Endothelial cell of umbilical vein (primary cell): Measurements from ENCODE around the gene RPS19BP1.

Experiments
- GATA2 ChIP-seq: IDR thresholded peaks from 2 replicates; pipeline ENCODE4 v1.7.0; 2011; ENCODE audit warnings: low read depth, mild to moderate bottlenecking, moderate library complexity, mixed read lengths, low read length; ENCODE audit not compliant: insufficient read length, insufficient read depth
- POLR2A ChIP-seq: IDR thresholded peaks from 2 replicates; pipeline ENCODE4 v1.6.1; 2012; ENCODE audit warnings: low read depth, mild to moderate bottlenecking, control low read depth, low read length
- POLR2AphosphoS5 ChIP-seq: IDR thresholded peaks from 2 replicates; pipeline ENCODE4 v1.6.1; 2012; ENCODE audit warnings: low read depth, mild to moderate bottlenecking, control low read depth, low read length, moderate library complexity; ENCODE audit not compliant: insufficient read depth
- TF ChIP-seq, protein P1 (sequence below), 2 donors: IDR thresholded peaks; 1 replicate in 1 of 2; 2 replicates in 1 of 2; pipeline ENCODE4 v1.5.1; 2011; ENCODE audit warnings: low read length in 2 of 2, mild to moderate bottlenecking in 2 of 2, moderate library complexity in 2 of 2, control low read depth in 1 of 2, inconsistent platforms in 1 of 2, low read depth in 1 of 2; ENCODE audit not compliant: insufficient read depth in 1 of 2; ENCODE audit errors: extremely low read depth in 1 of 2

DNA sequence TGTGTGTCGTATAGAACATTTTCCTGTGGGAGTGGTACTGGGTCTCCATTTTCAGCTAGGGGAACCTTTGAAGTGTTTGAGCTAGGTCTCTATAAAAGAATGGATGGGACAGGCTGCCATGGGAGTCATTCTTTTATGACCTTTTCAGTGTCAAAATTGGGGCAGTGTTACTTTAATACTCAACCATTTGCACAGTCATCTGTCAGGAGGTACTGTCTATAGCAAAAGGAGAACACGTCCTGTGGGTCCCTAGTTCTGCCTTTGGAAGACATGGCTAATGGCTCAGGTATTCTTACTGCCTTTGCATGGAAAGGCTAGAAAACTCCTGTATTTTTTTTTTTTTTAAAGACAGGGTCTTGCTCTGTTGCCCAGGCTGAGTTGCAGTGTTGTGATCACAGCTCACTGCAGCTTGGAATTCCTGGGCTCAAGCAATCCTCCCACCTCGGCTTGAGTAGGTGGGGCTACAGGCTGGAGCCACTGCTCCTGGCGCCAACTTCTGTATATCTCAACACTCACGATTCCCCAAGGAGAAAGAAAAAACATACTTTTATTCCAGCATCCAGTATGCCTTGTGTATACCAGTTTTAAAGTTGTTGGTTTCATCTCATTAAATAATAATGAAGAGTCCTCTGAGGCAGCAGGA is 14.3 kb downstream of the RPS19BP1 start:
- no peak for TF ChIP-seq GATA2
- TF ChIP-seq, protein P1, sequence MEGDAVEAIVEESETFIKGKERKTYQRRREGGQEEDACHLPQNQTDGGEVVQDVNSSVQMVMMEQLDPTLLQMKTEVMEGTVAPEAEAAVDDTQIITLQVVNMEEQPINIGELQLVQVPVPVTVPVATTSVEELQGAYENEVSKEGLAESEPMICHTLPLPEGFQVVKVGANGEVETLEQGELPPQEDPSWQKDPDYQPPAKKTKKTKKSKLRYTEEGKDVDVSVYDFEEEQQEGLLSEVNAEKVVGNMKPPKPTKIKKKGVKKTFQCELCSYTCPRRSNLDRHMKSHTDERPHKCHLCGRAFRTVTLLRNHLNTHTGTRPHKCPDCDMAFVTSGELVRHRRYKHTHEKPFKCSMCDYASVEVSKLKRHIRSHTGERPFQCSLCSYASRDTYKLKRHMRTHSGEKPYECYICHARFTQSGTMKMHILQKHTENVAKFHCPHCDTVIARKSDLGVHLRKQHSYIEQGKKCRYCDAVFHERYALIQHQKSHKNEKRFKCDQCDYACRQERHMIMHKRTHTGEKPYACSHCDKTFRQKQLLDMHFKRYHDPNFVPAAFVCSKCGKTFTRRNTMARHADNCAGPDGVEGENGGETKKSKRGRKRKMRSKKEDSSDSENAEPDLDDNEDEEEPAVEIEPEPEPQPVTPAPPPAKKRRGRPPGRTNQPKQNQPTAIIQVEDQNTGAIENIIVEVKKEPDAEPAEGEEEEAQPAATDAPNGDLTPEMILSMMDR (IDR thresholded peaks at IDR 0.05; ENCODE audit: extremely low read depth in 1 of 2, insufficient read depth in 1 of 2, low read depth in 1 of 2, low read length in 2 of 2), result no peak
- TF ChIP-seq POLR2A, result no peak
- no peak for TF ChIP-seq POLR2AphosphoS5
